Fibroblast of skin of right quadriceps (primary cell): ENCODE data around the gene POF1B.

Experiments used
- DNase-seq: peaks from one replicate; pipeline ENCODE4 v3.0.0-alpha.2; 2013

The POF1B gene

GRCh38 chrX:85243155-85243554, 136.3 kb downstream of the POF1B start:
- DNase-seq: peak; percentile 2
